HL-60 (cell line): ENCODE results near the gene MST1.

Experiments
- DNase-seq, 2 experiments: peaks; one replicate each; pipeline ENCODE4 v3.0.0-alpha.2; 2010 to 2020; ENCODE audit warnings: low read depth in 1 of 2, low spot score in 1 of 2
- H3K27ac ChIP-seq: fragments of 250-450 bp; sonication (Bioruptor Pico); replicated peaks from 2 replicates; pipeline ENCODE4 v1.5.1; 2020; ENCODE audit warnings: mild to moderate bottlenecking, moderate library complexity
- H3K27me3 ChIP-seq: fragments of 250-450 bp; sonication (Bioruptor Pico); 2 replicates; pipeline ENCODE4 v1.5.1; 2021; ENCODE audit warnings: mild to moderate bottlenecking, moderate library complexity; ENCODE audit not compliant: insufficient read depth, poor library complexity, severe bottlenecking
- H3K4me3 ChIP-seq: replicated peaks from 2 replicates; pipeline ENCODE4 v1.5.1; 2011; ENCODE audit warnings: mild to moderate bottlenecking, control low read depth, low read length; ENCODE audit not compliant: insufficient read depth
- CTCF ChIP-seq: IDR thresholded peaks from one replicate; pipeline ENCODE4 v1.5.1; 2011; ENCODE audit warnings: low read length, control low read depth, inconsistent platforms; ENCODE audit not compliant: insufficient read depth
- GABPA ChIP-seq: IDR thresholded peaks from 2 replicates; pipeline ENCODE4 v1.6.1; 2012; ENCODE audit warnings: low read depth
- POLR2AphosphoS5 ChIP-seq: IDR thresholded peaks from 2 replicates; pipeline ENCODE4 v1.6.1; 2012; ENCODE audit warnings: low read depth
- REST ChIP-seq: IDR thresholded peaks from 2 replicates; pipeline ENCODE4 v1.6.1; 2012; ENCODE audit warnings: low read depth; ENCODE audit not compliant: insufficient replicate concordance
- SPI1 ChIP-seq: IDR thresholded peaks from 2 replicates; pipeline ENCODE4 v1.6.1; 2012; ENCODE audit warnings: low read depth, mild to moderate bottlenecking, borderline replicate concordance

MST1 gene

GRCh38 chr3:49712166-49712565 is 22.9 kb upstream of the MST1 start:
- Histone ChIP-seq H3K27ac (no peak overlapping the region), H3K27me3 (no peaks in the 10 kb centered on the region), H3K4me3 (no peak overlapping the region)
- no peak for DNase-seq
- TF ChIP-seq SPI1 (no peak), GABPA (no peak), POLR2AphosphoS5 (no peak), REST (no peak), CTCF (no peak)

GRCh38 chr3:49711489-49711888 is 22.2 kb upstream of the MST1 start:
- no peak for DNase-seq
- Histone ChIP-seq H3K27ac (no peak overlapping the region), H3K27me3 (no peaks in the 10 kb centered on the region), H3K4me3 (no peak overlapping the region)
- TF ChIP-seq CTCF (no peak), GABPA (no peak), SPI1 (no peak), REST (no peak), POLR2AphosphoS5 (no peak)

- TF ChIP-seq SPI1 (no peak), POLR2AphosphoS5 (no peak), REST (no peak), CTCF (no peak), GABPA (no peak)
- Histone ChIP-seq H3K27ac (no peak overlapping the region), H3K27me3 (no peaks in the 10 kb centered on the region), H3K4me3 (no peak overlapping the region)
- DNase-seq = no peak
These were observed 20.6 kb upstream of the MST1 start for GRCh38 chr3:49709852-49710251.
